ENCODE results near the gene C5. TPM values are rescaled to one million over a fixed set of nuclear protein-coding genes. Genes with fewer than 3 reads are reported as not detected.

The C5 gene
- total RNA-seq, 1 experiment from 2014 or later, result 0.66 TPM

DNA sequence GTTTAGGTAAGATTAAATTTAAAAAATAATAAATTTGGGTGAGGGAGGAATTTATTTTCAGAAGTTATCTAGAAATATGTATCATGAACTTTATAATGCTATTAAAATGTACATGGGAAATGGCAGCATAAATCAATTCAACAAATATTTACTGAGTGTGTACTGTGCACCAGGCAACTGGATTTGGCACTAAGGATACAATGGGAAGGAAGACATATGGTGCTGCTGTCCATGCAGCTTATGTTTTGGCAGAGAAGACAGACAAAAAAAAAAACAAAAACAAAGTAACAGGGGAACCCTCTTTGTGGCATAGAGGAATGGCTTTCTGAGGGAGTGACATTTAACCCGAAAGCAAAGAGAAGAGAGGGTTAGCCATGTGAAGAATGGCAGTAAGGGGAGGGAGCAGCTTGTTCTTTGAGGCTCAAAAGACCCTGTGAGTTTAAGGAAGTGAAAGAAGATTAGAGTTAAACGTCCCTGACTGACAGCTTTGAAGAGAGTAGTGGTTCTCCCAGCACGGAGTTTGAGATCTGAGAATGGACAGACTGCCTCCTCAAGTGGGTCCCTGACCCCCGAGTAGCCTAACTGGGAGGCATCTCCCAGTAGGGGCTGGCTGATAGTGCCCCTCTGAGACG, 48.6 kb upstream of the C5 start:
- no peaks in the 10 kb centered on the region for H3K9me3 ChIP-seq (ENCODE audit: control insufficient read depth in 1 of 2, insufficient read depth in 1 of 2, low read depth in 1 of 2, low read length in 2 of 2)
- intact Hi-C loops (cut with micrococcal nuclease), result no loop called here
- no peak for ATAC-seq
- no TSS peak for BruUV-seq (replicated peaks)
- no peak for TF ChIP-seq POLR2A (IDR thresholded peaks at IDR 0.05; ENCODE audit: borderline replicate concordance, extremely low read depth, insufficient read depth, insufficient read length)
- no peak for TF ChIP-seq SP1 (IDR thresholded peaks at IDR 0.05; ENCODE audit: low read depth)
- TF ChIP-seq JUND (IDR thresholded peaks at IDR 0.05), result no peak
- no peak for TF ChIP-seq SRF (IDR thresholded peaks at IDR 0.05; ENCODE audit: low read depth)
- TF ChIP-seq RAD21 (IDR thresholded peaks at IDR 0.05; ENCODE audit: low read depth), result no peak
- no peak for TF ChIP-seq YY1 (IDR thresholded peaks at IDR 0.05; ENCODE audit: extremely low read depth, insufficient replicate concordance, low read depth, low read length)
- TF ChIP-seq, protein P1, sequence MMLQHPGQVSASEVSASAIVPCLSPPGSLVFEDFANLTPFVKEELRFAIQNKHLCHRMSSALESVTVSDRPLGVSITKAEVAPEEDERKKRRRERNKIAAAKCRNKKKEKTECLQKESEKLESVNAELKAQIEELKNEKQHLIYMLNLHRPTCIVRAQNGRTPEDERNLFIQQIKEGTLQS (IDR thresholded peaks at IDR 0.05), result no peak
- no peak for TF ChIP-seq EGR1 (IDR thresholded peaks at IDR 0.05; ENCODE audit: low read depth)
- TF ChIP-seq, protein P2, sequence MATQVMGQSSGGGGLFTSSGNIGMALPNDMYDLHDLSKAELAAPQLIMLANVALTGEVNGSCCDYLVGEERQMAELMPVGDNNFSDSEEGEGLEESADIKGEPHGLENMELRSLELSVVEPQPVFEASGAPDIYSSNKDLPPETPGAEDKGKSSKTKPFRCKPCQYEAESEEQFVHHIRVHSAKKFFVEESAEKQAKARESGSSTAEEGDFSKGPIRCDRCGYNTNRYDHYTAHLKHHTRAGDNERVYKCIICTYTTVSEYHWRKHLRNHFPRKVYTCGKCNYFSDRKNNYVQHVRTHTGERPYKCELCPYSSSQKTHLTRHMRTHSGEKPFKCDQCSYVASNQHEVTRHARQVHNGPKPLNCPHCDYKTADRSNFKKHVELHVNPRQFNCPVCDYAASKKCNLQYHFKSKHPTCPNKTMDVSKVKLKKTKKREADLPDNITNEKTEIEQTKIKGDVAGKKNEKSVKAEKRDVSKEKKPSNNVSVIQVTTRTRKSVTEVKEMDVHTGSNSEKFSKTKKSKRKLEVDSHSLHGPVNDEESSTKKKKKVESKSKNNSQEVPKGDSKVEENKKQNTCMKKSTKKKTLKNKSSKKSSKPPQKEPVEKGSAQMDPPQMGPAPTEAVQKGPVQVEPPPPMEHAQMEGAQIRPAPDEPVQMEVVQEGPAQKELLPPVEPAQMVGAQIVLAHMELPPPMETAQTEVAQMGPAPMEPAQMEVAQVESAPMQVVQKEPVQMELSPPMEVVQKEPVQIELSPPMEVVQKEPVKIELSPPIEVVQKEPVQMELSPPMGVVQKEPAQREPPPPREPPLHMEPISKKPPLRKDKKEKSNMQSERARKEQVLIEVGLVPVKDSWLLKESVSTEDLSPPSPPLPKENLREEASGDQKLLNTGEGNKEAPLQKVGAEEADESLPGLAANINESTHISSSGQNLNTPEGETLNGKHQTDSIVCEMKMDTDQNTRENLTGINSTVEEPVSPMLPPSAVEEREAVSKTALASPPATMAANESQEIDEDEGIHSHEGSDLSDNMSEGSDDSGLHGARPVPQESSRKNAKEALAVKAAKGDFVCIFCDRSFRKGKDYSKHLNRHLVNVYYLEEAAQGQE (IDR thresholded peaks at IDR 0.05; ENCODE audit: low read depth), result no peak
- TF ChIP-seq EZH2phosphoT487 (IDR thresholded peaks at IDR 0.05; ENCODE audit: borderline replicate concordance), result no peak
- TF ChIP-seq, protein P3, sequence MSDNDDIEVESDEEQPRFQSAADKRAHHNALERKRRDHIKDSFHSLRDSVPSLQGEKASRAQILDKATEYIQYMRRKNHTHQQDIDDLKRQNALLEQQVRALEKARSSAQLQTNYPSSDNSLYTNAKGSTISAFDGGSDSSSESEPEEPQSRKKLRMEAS (IDR thresholded peaks at IDR 0.05), result no peak
- no peak for TF ChIP-seq FOSL1 (IDR thresholded peaks at IDR 0.05; ENCODE audit: low read depth)
- TF ChIP-seq ZNF274 (IDR thresholded peaks at IDR 0.05; ENCODE audit: low read depth, low read length), result no peak
- no peak for TF ChIP-seq ZFX (IDR thresholded peaks at IDR 0.05)
- no peak for TF ChIP-seq CBX3 (IDR thresholded peaks at IDR 0.05; ENCODE audit: low read depth)
- TF ChIP-seq CEBPB (IDR thresholded peaks at IDR 0.05; ENCODE audit: low read depth), result no peak
- TF ChIP-seq, protein P4, sequence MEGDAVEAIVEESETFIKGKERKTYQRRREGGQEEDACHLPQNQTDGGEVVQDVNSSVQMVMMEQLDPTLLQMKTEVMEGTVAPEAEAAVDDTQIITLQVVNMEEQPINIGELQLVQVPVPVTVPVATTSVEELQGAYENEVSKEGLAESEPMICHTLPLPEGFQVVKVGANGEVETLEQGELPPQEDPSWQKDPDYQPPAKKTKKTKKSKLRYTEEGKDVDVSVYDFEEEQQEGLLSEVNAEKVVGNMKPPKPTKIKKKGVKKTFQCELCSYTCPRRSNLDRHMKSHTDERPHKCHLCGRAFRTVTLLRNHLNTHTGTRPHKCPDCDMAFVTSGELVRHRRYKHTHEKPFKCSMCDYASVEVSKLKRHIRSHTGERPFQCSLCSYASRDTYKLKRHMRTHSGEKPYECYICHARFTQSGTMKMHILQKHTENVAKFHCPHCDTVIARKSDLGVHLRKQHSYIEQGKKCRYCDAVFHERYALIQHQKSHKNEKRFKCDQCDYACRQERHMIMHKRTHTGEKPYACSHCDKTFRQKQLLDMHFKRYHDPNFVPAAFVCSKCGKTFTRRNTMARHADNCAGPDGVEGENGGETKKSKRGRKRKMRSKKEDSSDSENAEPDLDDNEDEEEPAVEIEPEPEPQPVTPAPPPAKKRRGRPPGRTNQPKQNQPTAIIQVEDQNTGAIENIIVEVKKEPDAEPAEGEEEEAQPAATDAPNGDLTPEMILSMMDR (IDR thresholded peaks at IDR 0.05 in 2 of 3, conservative IDR thresholded peaks at IDR 0.05 in 1 of 3; ENCODE audit: borderline replicate concordance in 1 of 3, insufficient read depth in 1 of 3, low read depth in 2 of 3, low read length in 2 of 3), result no peak
- TF ChIP-seq TCF7L2 (IDR thresholded peaks at IDR 0.05; ENCODE audit: borderline replicate concordance, extremely low read depth, insufficient read depth, insufficient read length), result no peak
- no peak for TF ChIP-seq EZH2 (IDR thresholded peaks at IDR 0.05)
- CTCF ChIA-PET, result no interaction called here
- H3K4me2 ChIP-seq (ENCODE audit: low read length), result no peak overlapping the region
- H3K36me3 ChIP-seq (ENCODE audit: control insufficient read depth in 1 of 2, insufficient read depth in 2 of 2, low read length in 2 of 2), result no peaks in the 10 kb centered on the region
- H2AFZ ChIP-seq (ENCODE audit: low read depth, low read length, poor library complexity, severe bottlenecking), result no peak overlapping the region
- H3K9me2 ChIP-seq (ENCODE audit: insufficient read depth), result no peaks in the 10 kb centered on the region
- POLR2A ChIA-PET, result no interaction called here
- H3K4me1 ChIP-seq (ENCODE audit: control insufficient read depth in 1 of 2, insufficient read depth in 2 of 2, low read length in 2 of 2), result no peaks in the 10 kb centered on the region
- no peak for DNase-seq (ENCODE audit: low read depth, low spot score)
- no peaks in the 10 kb centered on the region for H3K27me3 ChIP-seq (ENCODE audit: insufficient read depth, low read length)
- RAD21 ChIA-PET (ENCODE audit: low non-redundant PET in 1 of 2, low total read pairs in 2 of 2, uncharacterized antibody in 2 of 2, unreplicated experiment in 2 of 2), result no interaction called here
- H4K20me1 ChIP-seq (ENCODE audit: insufficient read depth), result no peaks in the 10 kb centered on the region
- H3K4me3 ChIP-seq (replicated peaks in 1 of 2; ENCODE audit: low read depth in 1 of 2, low read length in 2 of 2), result no peak overlapping the region
- no peak overlapping the region for H3K9ac ChIP-seq (ENCODE audit: low read length)
- no peaks in the 10 kb centered on the region for H3K79me2 ChIP-seq (ENCODE audit: insufficient read depth, low read length)
- no peak overlapping the region for H3K27ac ChIP-seq (ENCODE audit: low read depth, low read length)

Data from HCT116 (cell line).